HG03064 (cell line): ENCODE results near the gene STIMATE.

Experiments
- ATAC-seq: cut with Tn5 transposase; IDR thresholded peaks from one replicate; pipeline ENCODE4 v1.9.1; 2021; ENCODE audit warnings: low read depth; ENCODE audit not compliant: unreplicated experiment

Gene STIMATE

DNA sequence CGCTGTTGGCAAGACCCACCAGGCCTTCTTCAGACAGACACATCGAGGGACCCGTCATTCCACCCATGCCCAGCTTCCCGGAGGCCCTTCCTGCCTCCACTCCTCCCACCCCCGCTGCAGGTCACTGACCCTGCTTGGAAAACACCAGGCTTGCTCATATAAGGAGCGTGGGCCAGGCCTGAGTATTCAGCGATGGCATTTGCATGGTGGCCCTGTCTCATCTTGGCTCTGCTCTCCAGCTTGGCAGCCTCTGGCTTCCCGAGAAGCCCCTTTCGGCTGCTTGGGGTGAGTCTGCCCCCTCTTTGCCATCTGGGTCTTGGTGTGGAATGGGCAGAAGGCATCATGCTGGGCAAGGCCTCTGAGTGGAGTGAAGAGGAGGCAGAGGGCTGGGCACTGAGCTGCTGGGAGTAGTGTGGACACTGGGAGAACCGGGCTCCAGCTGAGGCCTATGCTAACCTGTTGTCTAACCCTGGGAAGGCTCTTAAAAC is 102.7 kb downstream of the STIMATE start, which contains the start of gene ITIH3:
Gene ITIH3 (plus strand): TSS at position 185 of the 488 bp plus-strand sequence. CDS start 8 bp downstream, at position 193.
- ATAC-seq = no peak

DNA sequence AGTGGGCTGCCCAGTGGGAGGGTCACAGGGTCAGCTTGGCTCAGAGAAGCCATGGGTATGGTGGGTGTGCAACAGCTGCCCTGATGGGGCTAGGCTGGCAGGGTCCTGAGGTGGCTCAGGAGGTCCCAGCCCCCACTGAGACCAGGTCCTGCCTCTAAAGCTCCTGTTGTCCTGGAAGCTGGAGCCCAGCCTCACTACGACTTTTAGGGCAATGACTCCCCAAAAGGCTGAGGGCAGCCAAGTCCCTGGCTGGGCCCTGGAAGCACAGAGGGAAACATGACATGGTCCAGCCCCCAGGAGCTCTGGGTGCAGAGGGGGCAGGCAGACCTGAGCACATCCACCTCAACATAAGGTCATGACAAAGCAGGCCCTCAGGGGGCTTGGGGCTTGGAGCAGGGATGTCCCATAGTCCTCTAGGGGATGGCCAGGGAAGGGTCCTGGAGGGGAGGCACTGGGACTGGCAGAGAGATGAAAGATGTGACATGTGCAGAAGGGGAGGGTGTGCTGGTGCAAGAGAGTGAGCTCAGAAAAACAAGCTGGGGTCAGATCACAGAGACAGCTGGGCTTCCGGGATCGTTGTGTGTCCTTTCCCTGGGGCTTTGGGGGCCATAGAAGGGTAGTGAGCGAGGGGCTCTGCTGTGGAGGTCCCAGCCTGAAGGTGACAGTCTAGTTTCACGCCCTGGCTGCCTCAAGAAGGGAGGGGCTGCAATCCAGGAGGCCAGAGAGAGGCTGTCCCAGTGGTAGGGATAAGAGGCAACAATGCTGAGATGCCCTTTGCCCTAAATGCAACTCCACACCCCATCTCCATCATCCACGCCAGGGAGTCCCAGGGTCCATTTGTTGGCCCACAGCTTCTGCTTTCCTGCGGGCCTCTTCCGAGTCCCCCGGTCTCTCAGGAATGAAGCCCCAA is 103.4 kb downstream of the STIMATE start:
- no peak for ATAC-seq

DNA sequence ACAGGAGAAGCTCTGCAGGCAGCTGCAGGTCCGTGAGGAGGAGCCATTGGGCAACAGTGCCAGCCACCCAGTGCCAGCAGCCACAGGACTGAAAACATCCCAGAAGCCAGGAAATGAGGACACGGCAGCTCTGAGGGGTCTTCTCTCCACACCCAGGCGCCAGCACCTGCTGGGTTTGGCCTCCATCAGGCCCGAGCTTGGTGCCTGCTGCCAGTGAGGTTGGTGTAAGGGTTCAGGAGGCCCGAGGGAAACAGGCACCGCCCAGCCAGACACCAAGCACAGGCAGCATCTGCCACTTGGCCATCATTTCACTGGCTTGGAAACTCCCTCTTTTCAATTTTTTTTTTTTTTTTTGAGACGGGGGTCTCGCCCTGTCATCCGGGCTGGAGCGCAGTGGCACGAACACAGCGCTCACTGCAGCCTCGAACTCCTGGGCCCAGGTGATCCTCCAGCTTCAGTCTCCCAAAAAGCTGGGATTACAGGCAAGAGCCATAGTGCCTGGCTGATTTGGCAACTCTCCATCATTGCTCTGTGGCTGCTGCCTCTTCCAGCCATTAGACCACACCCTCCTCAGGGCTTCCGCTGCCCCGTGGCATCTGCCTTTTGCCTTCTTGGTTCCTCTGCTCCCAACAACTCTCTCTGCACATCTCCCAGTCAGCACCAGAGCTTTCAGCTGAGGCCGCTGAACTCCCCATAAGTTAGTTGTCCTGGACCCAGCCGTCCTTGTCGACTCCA is 104.2 kb downstream of the STIMATE start:
- no peak for ATAC-seq

DNA sequence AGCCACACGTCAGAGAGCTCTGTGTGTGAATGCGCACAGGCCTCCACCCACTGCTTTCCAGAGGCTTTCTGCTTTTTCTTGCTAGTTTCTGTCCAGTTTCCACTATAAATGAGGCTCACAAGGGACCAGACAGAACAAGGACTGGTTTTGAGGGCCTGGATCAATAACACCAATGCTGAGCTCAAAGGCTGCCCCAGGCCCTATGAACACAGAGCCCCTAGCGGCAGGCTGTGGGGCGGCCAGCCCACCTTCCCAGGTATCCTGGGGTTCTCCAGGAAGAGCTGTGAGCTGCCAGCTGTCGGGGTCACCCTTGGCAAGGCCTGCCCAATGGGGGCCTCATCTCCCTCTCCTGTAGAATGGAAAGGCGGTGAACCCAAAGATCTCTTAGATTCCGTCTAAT is 104.9 kb downstream of the STIMATE start:
- ATAC-seq = no peak

DNA sequence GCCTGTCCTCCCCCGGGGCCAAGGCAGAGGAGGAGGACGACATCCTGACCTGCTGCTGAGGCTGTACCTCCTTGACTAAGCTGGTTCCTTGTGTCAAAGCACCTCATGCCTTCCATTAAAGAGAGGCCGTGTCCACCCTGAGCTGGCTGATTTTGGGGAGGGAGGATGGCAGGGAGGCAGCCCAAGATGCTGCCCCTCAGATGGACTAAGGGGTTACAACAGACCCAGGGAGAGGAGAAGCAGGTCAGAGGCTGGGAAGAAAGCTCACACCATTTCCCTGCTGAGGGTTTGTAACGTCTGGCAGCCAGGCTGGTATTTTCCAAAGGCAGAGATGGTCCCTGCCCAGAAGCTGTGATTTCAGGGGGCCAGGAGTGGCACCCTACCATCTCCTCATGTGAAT is 105.4 kb downstream of the STIMATE start:
- ATAC-seq = no peak

DNA sequence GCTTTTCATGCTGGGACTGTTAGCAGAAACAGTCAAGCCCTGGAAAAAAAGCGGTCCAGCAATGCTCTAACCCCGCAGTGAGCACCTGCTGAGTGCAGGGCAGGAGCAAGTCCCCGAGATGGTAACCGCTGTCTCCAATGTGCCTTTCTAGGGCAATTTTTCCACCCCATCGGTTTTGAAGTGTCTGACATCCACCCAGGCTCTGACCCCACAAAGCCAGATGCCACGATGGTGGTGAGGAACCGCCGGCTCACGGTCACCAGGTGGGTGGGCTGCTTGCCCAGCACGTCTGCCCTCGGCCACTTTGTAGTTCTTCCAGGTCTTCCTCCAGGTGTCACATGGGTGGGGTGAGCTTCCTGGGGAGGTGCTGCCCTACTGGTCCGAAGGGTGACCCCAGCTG is 106.0 kb downstream of the STIMATE start:
- no peak for ATAC-seq

DNA sequence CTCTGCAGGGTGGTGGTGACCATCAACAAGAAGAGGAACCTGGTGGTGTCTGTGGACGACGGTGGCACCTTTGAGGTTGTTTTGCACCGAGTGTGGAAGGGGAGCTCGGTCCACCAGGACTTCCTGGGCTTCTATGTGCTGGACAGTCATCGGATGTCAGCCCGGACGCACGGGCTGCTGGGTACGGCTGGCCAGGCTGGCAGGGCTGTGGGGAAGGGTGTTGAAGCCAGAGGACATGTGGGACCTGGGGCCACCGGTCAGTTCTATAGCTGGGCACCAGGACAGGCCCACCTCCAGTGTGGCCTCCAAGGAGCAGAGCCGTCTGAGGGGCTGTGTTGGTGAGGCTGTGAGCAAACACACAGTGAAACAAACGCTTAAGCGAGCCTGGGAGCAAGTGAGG is 106.6 kb downstream of the STIMATE start:
- no peak for ATAC-seq

DNA sequence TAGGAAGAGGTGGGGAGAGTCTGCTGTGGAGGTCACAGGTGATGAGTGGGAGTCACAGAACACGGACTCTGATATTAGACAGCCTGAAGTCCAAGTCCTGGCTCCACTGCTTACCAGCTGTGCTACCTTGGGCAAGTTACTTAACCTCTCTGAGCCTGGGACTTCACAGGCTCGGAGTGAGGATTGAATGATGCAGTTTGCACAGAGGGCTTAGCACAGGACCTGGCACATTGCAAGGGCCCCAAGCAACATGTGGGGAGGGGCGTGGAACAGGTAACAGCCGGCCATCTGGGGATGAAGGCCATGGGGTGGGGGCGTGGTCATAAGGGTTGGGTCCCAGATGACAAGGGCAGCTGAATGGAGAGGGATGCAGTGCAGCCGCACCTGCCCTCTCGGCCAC is 107.0 kb downstream of the STIMATE start:
- no peak for ATAC-seq

DNA sequence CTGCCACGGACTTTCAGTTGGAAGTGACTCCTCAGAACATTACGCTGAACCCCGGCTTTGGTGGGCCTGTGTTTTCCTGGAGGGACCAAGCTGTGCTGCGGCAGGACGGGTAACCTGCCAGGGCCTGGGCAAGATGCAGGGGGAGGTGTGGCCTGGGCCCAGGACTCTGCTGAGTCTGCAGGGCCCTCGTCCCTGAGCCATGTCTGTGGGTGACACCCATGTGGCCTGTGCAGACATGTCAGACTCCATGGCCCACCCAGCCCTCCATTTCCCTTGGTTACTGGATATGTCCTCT is 107.7 kb downstream of the STIMATE start:
- ATAC-seq = no peak

DNA sequence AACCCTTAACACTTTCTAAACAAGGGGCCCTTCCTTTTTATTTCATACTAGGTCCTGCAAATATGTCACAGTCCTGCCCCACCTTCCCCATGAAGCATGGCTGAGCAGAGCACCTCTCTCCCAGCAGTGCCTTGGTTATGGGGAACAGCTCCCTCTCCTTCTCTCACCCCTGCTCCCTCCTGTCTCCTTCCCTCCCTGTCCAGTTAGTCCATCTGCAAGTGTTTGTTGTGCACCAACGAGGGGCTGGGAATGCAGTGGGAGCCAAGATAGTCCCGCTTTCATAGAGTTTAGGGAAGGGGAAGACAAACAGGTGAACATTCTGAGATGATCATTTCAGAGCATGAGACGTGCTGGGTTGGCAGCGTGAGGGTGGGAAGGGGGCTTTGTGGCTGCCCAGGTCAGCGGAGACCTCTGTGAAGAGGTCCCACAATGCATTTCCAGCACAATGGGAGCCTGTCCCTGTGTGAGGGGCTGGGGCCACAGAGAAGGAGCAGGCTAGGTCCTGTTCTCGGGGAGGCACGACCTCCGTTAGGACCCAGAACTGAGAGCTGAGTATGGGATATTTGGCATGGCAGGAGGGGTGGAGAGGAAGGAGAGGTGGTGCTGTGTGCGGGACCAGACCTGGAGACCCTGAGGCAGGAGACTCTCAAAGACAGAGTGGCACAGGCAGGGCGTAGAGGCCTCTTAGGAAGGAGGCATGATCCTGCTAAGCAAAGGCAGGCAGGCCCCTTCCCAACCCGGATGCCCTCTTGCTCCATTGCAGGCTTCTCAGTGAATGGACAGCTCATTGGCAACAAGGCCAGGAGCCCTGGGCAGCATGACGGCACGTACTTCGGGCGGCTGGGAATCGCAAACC is 108.2 kb downstream of the STIMATE start:
- no peak for ATAC-seq

DNA sequence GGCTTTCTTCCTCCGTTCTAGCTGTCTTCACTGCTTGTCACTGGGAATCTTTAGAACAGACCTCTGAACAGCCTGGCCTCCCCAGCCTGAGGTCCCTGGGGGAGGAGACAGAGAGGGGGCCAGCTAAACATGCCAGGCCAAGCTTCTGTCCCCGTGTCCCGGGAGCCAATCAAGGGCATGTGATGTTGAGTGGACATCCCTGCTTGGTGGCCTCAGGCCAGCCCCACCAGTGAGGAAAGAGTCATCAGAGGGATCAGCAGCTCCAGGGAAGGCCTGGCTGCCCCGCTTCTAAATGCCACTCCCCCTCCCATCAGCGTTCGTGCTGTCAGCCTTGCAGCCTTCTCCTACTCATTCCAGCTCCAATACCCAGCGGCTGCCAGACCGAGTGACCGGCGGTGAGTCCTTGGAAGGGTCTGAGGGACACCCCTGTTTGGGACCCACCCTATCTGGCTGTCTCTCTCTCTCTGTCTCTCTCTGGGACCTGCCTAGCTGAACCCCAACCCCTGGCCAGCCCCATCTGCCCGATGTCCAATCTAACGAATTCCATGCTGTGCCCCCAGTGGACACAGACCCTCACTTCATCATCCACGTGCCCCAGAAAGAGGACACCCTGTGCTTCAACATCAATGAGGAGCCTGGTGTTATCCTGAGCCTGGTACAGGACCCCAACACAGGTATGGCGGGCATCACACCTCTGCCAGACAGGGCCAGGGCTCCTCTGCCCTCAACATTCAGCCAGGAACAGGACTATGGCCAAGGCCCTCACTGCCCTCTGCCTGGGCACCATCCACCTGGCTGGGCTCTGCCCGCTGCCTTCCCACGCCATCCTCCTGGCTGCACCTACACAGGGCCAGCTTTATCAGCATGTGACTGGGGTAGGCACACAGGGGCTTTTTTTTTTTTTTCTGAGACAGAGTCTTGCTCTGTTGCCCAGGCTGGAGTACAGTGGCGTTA is 109.4 kb downstream of the STIMATE start:
- no peak for ATAC-seq

DNA sequence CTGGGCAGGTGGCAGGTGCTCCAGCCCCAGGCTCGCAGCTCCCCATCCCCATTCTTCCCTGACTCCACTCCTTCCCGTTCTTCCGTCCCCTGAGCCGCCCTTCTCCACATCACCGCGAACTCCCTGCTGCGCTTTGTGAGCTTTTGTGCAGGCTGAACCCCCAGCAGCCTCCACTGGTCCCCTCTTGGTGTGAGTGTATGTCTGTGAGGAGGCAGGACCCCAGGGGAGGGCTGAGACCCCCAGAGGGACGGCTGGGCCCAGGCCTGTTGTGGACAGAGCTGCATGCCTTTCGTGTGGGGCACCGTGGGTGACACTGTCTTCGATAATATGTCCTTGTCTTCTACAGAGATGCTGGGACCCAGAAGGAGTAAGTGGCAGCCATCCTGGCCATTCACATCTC is 110.1 kb downstream of the STIMATE start:
- no peak for ATAC-seq
